ENCODE data around the gene ARL16.
"Not testable (repeated sequence)": the region's sequence is repeated elsewhere in the genome, so short reads cannot be mapped to it uniquely, and the experiment has no call there.

Gene ARL16

DNA sequence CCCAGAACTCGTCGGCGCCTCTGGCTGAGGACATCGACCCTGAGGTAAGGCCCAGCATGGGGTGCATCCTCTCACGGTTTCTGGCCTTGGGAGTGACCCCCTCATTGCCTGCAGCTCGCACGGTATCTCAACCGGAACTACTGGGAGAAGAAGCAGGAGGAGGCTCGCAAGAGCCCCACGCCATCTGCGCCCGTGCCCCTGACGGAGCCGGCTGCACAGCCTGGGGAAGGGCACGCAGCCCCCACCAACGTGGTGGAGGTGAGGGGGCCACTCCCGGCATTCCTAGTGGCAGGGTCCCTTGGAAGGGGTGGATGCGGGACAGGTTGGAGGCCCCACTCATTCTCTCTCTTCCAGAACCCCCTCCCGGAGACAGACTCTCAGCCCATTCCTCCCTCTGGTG is 11.2 kb upstream of the ARL16 start:
- no peak for DNase-seq

DNA sequence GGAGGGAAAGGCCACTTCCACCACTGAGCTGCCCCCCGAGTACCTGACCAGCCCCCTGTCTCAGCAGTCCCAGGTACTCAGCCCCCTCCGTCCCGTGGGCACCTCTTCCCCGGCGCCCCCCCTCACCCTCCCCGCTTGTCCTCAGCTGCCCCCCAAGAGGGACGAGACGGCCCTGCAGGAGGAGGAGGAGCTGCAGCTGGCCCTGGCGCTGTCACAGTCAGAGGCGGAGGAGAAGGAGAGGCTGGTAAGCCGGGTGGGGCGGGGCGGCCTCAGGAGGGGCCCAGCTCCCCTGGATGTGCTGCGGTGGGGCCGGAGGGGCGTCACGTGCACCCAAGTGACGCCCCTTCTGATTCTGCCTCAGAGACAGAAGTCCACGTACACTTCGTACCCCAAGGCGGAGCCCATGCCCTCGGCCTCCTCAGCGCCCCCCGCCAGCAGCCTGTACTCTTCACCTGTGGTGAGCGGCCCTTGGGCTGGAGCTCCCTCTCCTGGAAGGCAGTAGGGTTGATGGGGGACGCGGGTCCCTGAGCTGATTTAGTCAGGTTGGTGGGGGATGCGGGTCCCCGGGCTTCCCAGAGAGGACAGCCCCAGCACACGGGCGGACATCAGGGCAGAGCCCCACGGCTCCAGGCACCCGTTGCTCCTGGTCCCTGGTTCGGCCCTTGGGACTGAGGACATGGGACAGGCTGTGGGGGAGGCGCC is 10.1 kb upstream of the ARL16 start:
- DNase-seq, result no peak

GRCh38 chr17:81691608-81692007 is 8.0 kb upstream of the ARL16 start:
- DNase-seq, result no peak

DNA sequence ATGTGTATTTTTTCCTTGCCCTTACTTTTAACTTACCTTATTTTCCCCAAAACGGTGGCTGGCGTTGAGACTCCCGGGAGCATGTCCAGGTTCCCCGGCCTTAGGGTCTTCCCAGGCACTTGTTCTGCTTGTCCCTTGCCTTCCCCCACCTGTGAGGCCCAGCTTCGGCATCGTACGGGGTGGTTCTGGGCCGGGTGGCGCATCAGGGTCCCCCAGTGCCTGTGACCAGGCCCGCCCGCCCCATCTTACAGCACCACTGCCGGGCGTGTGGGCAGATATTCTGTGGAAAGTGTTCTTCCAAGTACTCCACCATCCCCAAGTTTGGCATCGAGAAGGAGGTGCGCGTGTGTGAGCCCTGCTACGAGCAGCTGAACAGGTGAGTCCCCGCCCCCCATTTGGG is 7.6 kb upstream of the ARL16 start:
- DNase-seq, result no peak

- no peak for DNase-seq
Observed at GRCh38 chr17:81690549-81690948, 7.0 kb upstream of the ARL16 start.

DNA sequence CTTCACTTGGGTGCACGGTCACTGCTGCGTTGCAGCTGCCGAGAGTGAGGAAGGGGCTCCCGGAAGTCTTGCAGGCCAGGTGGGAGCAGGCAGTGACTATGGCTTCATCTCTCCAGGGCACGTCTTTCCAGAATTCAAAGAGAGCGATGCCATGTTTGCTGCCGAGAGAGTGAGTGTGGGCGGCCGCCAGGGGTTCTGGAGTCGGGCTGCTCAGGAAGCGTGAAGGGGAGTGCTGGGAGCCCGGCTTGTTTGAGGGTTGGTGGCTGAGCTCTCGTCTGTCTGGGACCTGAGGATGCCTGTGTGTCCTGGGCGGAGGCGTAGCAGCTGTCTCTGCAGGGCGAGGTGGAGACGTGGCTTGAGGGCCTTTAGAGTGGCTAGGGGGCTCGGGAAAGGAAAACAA is 6.5 kb upstream of the ARL16 start:
- DNase-seq, result no peak

- DNase-seq, result no peak
Observed at GRCh38 chr17:81688616-81689015, 5.0 kb upstream of the ARL16 start.

- no peak for DNase-seq
Observed at GRCh38 chr17:81687770-81688541, 4.4 kb upstream of the ARL16 start.

DNA sequence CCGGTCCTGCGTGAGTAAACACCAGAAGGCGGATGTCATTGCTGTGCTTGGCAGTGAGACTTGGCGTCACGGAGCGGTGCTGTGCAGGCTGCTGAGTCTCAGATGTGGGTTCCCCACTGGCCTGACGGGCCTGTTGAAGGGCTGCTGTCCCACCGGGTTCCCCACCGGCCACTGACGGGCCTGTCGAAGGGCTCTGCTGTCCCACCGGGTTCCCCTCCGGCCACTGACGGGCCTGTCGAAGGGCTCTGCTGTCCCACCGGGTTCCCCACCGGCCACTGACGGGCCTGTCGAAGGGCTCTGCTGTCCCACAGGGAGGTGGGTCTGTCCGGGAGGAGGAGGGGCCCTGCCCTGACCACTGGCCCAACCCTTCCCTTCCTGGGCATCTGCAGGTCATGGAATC is 3.0 kb upstream of the ARL16 start:
- DNase-seq, result no peak

DNA sequence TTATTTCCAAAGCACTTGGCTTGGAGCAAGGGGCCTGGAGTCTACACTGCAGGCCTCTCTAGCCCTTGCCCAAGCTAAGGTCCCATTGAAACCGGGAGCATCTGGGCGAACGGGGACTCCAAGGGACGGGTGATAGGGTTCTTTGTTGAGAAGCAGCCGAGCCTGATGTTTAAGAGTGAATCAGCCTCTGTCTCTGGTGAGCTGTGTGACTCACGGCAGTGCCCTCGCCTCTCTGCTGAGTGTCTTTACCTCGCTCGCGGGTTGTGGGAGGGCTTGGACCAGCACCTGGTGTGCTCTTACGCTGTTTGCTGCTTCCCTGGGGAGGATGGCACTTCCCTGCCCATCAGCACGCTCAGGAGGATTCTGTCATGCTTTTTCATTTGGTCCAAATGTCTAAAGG is 1.5 kb upstream of the ARL16 start:
- DNase-seq, result no peak

GRCh38 chr17:81684442-81684911 is 880 bp upstream of the ARL16 start:
- DNase-seq, result no peak

DNA sequence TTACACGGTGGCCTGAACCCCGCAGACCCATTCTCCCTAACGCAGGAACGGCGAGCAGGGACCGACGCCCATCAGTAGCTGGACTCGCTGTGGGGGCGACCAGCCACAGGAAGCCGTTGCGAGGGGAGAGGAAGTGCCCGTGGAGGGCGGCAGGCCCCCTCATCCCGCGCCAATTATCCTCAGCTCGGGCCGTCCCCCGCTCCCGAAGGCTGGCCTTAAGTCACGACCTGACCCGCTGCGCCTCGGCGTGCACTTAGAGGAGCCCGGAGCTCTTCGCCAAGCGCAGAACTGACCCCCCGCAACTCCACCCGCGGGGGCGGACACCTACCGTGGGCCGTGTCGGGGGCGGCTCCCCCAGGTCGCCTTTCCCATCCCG is 401 bp downstream of the ARL16 start:
- DNase-seq, result no peak

DNA sequence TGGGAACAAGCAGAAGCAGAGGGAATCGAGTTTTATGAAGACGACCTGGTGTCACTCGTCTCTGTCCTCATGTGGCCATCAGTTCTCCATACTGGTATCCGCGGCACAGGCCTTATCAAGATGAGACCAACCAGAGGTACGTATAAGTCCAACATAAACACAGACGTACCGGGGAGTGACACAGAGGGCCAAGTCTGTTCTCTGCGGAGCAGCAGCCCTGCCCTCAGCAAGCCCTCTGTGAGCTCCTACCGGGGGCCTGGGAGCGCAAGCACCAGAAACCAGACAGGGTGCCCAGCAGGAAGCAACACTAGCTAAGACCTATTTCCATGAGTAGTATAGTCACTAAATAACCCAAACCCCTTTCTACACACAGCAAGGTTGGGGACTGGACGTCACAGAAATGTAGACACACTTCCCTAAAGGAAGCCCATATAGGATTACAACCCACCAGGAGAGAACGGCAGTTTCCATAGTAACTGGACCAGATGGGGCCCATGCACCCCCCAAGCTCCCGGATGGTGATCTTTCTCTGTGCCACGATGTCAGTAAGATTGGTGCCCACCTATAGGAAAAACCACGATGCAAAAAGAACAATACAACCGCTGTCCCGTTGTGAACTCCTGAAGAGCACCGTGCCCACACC is 911 bp downstream of the ARL16 start:
- no peak for DNase-seq

- no peak for DNase-seq
Observed at GRCh38 chr17:81681672-81682071, 1.9 kb downstream of the ARL16 start.

- no peak for DNase-seq
Observed at GRCh38 chr17:81680150-81680549, 3.4 kb downstream of the ARL16 start.

DNA sequence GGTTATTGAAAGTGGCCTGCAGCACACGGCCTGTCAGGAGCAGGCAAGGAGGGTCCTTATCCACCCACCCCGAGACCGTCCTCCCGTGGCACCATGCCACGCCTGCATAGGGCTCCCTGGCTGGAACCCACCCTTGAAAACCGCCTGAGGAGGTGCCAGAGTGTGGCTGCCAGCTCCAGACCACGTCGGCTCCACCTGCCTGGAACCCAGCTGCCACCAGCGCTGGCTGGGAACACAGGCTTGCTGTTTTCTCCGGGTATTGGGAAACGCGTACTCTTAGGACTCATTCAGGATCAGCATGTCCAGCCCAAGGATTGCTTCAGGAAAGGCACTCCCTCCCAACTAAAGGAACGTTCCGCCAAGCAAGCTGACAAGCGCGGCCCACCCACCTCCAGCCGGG is 6.7 kb downstream of the ARL16 start:
- no peak for DNase-seq

GRCh38 chr17:81675515-81676221 is 7.9 kb downstream of the ARL16 start:
- DNase-seq, result not testable (repeated sequence)

- DNase-seq, result no peak
Observed at GRCh38 chr17:81673561-81674258, 9.9 kb downstream of the ARL16 start.

DNA sequence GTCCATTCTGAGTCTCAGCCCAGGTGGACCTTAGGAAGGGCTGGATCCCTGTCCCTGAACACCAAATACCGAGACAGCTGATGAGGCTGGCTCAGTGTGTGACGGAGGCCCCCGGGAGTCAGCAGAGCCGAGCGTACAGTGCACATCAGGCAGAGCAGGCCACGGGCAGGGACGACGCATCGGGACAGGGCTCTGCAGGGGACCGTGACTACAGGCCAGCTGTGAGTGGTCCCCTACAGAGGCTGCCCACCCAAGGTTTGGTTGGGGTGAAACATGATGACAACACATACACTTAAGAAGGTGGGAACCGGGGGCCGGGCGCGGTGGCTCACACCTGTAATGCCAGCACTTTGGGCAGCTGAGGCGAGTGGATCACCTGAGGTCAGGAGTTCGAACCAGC is 10.6 kb downstream of the ARL16 start:
- DNase-seq, result no peak

DNA sequence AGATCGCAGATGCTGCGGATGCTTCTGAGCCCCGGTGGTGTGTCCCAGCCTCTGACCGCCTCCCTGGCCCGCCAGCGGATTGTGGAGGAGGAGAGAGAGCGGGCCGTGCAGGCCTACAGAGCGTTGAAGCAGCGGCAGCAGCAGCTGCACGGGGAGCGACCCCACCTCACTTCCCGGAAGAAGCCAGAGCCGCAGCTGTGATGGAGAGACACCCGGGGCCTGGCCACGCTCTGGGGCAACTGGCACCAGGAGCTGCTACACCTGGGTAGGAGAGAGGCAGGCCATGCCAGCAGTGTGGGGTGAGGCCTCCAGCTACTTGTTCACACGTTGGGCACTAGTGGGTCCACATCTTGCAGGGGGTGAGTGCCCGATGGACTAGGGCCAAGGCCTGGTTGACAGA is 11.1 kb downstream of the ARL16 start:
- DNase-seq, result no peak

- DNase-seq, result no peak
Observed at GRCh38 chr17:81667754-81668153, 15.8 kb downstream of the ARL16 start.

DNA sequence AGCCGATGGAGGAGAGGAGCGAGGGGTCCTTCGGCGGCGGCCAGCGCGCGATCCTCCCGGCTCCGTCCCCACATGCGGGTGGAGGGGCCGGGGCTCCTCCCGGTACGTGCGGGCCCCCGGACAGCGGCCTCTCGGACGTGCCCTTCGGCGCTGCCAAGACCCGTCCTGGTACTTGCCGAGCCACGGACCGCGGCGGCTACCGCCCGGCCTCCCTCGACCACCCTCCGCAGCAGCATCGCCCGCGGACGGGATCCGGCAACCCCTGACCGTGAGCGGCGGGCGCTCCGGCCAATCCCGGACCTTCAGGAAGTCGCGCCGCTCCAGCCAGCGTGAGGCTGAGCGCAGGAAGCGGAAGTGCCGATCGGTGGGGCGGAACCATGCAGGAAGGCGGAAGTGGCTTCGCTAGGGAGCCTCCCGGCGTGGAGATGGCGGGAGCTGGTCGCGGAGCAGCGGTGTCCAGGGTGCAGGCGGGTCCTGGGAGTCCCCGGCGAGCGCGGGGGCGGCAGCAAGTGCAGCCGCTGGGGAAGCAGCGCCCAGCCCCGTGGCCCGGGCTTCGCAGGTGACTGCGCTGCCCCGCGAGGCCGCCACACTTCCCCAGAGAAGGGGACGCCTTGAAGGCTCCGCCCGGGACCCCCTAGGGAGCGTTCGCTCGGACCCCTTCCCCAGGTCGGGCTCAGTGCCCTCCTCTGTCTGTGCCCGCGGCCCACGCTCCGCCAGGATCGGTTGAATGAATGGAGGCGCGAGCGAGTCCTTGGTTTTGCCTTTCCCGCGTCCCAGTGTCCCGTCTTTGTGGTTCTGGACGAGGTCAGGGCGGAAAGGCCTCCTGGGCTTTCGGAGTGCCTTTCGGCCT is 17.0 kb downstream of the ARL16 start, which contains the start of the genes CCDC137 and OXLD1:
Gene CCDC137 (plus strand): TSS at position 396 of the 850 bp plus-strand sequence. CDS start 30 bp downstream, at position 426.
Gene OXLD1 (minus strand): TSS at position 264 of the 850 bp plus-strand sequence. CDS start 28 bp downstream, at position 236.
- peak; percentile 72 to 92 for DNase-seq
